Transverse colon (tissue), 3 donors: Measurements from ENCODE around the gene CD5L.

Experiments
- EP300 ChIP-seq: sonication (generic); formaldehyde crosslinking; IDR thresholded peaks from one replicate; pipeline ENCODE4 v1.6.1; 2017; ENCODE audit warnings: antibody characterized with exemption, low read depth
- POLR2A ChIP-seq: fragments of 450-650 bp; IDR thresholded peaks from one replicate; pipeline ENCODE4 v1.6.1; 2016; ENCODE audit warnings: antibody characterized with exemption, mild to moderate bottlenecking, moderate library complexity
- TF ChIP-seq, protein P1 (sequence below), 5 experiments: fragments of 200-600 bp in 3 of 5; fragments of 450-650 bp in 2 of 5; sonication (generic) in 3 of 5; IDR thresholded peaks; 1 replicate in 2 of 5; 2 replicates in 3 of 5; pipeline ENCODE4 v1.5.1; 2016 to 2017; ENCODE audit warnings: antibody characterized with exemption in 5 of 5, inconsistent platforms in 3 of 5, mild to moderate bottlenecking in 2 of 5, moderate library complexity in 1 of 5

- no peak for TF ChIP-seq POLR2A
- TF ChIP-seq, protein P1, sequence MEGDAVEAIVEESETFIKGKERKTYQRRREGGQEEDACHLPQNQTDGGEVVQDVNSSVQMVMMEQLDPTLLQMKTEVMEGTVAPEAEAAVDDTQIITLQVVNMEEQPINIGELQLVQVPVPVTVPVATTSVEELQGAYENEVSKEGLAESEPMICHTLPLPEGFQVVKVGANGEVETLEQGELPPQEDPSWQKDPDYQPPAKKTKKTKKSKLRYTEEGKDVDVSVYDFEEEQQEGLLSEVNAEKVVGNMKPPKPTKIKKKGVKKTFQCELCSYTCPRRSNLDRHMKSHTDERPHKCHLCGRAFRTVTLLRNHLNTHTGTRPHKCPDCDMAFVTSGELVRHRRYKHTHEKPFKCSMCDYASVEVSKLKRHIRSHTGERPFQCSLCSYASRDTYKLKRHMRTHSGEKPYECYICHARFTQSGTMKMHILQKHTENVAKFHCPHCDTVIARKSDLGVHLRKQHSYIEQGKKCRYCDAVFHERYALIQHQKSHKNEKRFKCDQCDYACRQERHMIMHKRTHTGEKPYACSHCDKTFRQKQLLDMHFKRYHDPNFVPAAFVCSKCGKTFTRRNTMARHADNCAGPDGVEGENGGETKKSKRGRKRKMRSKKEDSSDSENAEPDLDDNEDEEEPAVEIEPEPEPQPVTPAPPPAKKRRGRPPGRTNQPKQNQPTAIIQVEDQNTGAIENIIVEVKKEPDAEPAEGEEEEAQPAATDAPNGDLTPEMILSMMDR (IDR thresholded peaks at IDR 0.05): no peak
- TF ChIP-seq EP300: no peak
These were observed at the start of gene CD5L for GRCh38 chr1:157841708-157842107.
